Activated CD4-positive, alpha-beta T cell treated with anti-CD3 and anti-CD28 coated beads, Interleukin-2, Interleukin-4, amounts not matched to agents 100 ng/mL and 50 ng/mL, durations not matched to agents 16 hours and 8 hours (primary cell): ENCODE data around the gene RFX6.
A peak's percentile ranks its signal among the peaks of the same experiment; 100 is the strongest.
"Not testable (repeated sequence)": the region's sequence is repeated elsewhere in the genome, so short reads cannot be mapped to it uniquely, and the experiment has no call there.

Source experiments
- DNase-seq: peaks from one replicate; pipeline ENCODE4 v3.0.0-alpha.2; 2020; ENCODE audit warnings: low spot score

RFX6 gene, protein sequence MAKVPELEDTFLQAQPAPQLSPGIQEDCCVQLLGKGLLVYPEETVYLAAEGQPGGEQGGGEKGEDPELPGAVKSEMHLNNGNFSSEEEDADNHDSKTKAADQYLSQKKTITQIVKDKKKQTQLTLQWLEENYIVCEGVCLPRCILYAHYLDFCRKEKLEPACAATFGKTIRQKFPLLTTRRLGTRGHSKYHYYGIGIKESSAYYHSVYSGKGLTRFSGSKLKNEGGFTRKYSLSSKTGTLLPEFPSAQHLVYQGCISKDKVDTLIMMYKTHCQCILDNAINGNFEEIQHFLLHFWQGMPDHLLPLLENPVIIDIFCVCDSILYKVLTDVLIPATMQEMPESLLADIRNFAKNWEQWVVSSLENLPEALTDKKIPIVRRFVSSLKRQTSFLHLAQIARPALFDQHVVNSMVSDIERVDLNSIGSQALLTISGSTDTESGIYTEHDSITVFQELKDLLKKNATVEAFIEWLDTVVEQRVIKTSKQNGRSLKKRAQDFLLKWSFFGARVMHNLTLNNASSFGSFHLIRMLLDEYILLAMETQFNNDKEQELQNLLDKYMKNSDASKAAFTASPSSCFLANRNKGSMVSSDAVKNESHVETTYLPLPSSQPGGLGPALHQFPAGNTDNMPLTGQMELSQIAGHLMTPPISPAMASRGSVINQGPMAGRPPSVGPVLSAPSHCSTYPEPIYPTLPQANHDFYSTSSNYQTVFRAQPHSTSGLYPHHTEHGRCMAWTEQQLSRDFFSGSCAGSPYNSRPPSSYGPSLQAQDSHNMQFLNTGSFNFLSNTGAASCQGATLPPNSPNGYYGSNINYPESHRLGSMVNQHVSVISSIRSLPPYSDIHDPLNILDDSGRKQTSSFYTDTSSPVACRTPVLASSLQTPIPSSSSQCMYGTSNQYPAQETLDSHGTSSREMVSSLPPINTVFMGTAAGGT

GRCh38 chr6:116876635-116877611 lies at the start of gene RFX6:
Gene RFX6 (plus strand): TSS chr6:116877242. CDS start chr6:116877276, 34 bp downstream.
- DNase-seq: no peak

GRCh38 chr6:116827561-116828240 lies 49.3 kb upstream of the RFX6 start:
- DNase-seq: no peak

DNA sequence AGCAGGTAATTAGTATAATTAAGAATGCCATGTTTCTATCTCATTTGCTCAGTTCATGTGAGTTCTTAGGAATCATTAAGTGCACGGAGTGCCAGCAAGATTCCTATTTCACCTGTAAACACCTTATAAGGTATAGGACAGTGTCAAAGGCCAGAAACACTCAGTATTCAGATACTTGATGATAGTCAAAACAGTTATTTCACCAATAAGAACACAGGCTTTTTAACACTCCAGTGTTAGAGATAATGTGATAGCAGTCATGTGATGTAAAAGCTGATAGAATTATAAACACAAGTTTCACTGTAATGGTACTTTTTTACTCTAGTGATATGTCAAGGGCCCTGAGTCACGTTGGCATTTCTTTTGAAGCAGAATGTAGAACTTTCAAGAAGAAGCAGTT lies 48.1 kb upstream of the RFX6 start, which contains the start of gene GPRC6A:
GPRC6A (minus strand) TSS at position 101 of the 400 bp plus-strand sequence; CDS start at position 31, 70 bp downstream.
- no peak for DNase-seq

DNA sequence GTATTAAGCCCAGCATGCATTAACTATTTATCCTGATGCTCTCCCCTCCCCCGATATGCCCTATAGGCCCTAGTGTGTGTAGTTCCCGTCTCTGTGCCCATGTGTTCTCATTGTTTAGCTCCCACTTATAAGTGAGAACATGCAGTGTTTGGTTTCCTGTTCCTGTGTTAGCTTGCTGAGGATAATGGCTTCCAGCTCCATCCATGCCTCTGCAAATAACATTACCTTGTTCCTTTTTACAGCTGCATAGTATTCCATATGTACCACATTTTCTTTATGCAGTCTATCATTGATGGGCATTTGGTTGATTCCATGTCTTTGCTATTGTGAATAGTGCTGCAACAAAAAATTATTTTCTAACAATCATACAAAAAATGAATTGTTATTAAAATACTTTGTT lies 42.5 kb upstream of the RFX6 start:
- not testable (repeated sequence) for DNase-seq

DNA sequence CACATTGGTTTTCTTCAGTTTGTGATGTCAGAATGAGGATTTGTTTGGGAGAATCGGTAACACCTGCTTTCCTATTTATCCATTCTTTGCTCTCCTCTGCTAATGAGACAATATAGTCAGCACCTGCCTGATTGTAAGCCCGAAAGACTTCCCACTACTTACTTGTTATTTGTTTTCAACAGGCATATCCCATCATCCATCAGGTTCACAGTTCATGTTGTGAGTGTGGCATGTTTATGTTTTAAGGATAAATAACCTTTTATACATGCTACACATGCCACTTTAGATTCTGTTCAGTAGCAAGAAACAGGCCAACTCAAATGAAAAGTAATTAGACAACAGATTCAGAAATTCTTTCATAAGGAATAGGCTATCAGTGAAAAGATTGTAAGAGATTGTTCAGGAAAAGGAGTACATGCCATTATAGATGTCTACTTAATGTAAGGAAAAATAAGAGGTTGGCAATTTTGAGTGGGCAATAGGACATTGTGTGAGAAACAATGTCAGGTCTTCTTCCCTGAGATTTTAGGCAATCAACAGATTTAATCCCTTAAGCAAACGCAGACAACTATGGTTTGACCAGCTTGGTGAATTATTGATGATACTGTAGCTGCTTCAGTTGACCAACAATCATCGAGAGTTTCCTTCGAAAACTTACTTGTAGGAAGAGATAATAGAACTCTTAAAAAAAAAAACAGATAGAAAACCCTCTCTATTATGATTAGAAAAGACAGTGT lies 40.3 kb upstream of the RFX6 start:
- no peak for DNase-seq

GRCh38 chr6:116840091-116840490 lies 37.0 kb upstream of the RFX6 start:
- no peak for DNase-seq

DNA sequence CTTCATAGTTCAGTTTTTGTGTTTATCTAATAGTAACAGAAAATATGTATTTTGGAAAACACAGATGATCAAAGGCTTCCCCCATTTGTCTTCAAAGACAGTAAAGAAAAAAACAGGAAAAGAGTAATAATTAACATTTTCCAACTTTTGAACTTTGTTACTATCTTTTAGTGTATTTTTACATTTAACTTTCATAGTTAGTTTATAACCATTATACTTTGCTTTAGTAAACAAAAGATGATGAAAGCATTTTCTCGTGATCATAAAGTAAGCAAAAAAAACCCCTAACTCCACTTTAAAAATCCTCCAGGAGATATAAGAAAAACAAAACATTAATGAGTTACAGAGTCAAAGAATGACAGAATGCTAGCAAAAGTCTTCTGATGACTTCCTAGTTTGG lies 34.6 kb upstream of the RFX6 start:
- no peak for DNase-seq

DNA sequence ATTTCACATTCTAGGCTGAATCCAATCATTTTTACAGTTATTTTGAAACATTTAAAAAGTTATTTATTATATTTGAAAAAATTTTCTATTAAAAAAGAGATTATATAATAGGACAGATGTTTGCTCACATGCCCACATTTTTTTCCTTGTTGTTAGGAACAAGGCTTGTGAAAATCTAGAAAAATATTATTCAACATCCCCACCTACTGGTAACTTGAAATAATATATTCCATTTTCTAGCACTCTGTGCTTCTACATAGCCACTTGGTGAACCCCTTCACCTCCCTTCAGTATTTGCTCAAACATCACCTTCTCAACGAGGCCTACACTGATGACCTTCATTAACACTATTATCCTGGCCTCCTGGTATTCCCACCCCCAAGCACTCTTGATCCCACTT lies 29.8 kb upstream of the RFX6 start:
- peak; percentile 11 for DNase-seq

GRCh38 chr6:116858060-116858459 lies 19.0 kb upstream of the RFX6 start:
- no peak for DNase-seq

DNA sequence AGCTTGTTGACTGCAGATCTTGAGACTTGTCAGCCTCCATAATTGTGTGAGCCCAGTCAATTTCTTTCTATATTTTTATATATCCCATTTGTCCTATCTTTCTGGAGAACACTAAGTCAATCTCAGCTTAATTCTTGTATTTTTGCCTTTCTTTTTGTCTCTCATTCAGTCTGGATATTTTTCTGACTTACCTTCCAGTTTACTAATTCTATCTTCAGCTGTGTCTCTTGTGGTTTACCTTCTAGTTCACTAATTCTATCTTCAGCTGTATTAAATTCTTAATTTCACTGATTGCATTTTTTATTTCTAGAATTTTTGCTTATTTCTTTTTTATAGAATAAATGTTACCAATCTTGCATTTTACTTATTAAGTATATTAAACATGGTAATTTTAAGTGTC lies 17.8 kb upstream of the RFX6 start:
- DNase-seq: no peak

DNA sequence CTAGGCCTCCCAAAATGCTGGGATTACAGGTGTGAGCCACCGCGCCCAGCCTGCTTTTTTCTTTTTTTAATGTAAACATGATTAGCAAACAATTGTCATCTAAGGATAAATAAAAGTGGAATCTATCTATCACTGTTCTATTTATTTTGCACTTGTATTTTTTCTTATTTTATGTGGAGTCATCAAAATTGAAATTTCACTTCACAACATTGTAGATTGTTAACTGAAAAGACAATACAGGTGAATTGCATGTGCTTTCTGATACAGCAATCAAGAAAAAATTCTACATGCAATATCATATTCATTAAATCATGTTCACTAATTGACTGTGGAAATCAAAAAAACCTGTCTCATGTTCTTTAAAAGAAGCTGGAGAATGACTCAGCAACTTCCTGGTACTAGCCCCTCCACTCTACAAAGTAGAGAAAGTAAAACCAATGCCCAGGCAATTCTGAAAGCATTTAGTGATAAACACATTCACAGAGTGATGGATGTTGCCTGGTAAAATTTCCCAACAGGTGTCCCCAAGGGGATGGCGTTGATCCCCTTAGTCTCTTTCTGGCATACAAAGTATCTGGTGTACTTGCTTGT lies 10.7 kb upstream of the RFX6 start:
- peak; percentile 22 for DNase-seq

GRCh38 chr6:116872771-116873170 lies 4.3 kb upstream of the RFX6 start:
- no peak for DNase-seq

DNA sequence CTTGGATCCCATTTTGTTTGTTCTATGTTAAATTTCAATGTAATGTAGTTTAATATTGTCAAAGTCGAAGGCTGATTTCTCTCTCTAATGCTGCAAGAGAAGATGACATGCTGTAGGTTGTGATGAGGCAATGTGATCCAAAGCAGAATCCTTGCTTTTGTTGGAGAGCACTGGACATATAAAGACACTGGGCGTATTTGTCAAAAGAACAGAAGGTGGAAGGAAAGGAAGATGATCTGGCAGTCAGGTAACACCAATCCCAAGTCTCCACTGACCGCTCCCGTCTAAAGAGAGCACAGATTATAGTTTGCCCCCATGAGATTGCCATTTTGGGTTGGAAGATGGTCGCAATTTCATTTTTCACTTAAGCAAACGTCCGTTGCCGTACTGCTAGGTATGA lies 935 bp upstream of the RFX6 start:
- no peak for DNase-seq

DNA sequence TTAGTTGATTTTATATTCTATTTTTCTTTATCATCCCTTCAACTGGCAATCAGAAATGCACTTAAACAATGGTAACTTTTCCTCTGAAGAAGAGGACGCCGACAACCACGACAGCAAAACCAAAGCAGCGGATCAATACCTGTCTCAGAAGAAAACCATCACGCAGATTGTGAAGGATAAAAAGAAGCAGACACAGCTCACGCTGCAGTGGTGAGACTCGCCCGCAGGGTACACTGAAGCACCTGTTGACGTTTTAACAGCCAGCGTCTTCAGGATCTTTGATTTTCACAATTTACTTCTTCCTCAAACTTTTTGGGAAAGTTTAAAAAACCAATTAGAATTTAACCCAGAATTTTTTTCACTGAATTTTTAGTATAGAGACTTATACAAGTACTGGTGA lies 701 bp downstream of the RFX6 start:
- no peak for DNase-seq

- no peak for DNase-seq
Observed at GRCh38 chr6:116881236-116881635, 4.2 kb downstream of the RFX6 start.

DNA sequence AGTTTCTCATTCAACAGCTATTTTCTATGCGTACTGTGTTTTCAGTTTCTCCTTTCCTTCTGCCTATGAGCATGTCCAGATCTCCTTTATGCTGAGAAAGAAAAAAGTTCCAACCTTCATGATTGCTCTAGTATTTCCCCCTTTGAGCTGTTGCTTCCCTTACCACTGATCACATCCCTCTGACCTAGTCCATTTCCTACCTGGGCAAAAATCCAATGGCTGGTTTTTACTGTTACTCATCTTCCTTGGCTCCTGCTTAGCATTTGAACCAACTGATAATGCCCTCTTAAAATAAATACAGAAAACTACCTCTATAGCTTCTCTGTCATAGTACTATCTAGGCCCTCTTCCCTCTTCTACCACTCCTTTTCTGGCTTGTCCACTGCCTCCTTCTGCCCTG lies 6.0 kb downstream of the RFX6 start:
- DNase-seq: no peak

DNA sequence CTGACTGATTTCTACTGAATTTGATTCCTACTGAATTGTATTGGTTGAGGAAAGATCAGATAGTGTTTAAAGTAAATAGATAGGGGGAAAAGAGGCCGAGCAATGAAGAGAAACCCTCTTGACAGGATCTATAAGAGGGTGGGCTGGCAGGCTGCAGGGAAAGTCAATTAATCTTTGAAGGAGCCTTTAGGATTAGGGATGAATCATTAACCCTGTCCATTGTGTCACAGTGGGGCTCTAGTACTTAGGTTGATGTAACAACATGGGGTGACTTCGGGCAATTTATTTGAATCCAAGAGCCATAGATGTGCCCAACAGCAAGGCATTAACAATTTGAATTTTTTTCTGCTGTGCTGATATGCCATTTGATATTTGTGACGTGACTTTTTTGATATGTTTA lies 7.5 kb downstream of the RFX6 start:
- no peak for DNase-seq

- no peak for DNase-seq
Observed at GRCh38 chr6:116887168-116887567, 10.1 kb downstream of the RFX6 start.

DNA sequence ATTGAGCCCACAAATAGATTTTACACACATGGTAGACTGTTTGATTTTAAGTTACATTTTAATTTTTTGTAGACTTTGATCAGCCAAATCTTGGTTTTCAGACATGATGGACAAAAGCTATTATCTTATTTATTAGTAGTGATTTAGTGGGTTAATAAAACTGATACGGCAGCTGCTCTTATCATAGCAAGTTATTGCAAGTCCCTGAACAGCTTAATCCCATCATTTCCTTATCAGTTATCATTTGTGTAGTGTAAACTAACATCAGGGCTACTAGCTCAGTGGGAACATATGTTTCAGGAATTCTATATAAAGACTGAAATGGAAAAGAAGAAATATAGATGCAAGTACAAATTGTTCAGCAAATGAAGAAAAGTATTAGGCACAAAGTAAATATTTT lies 10.9 kb downstream of the RFX6 start:
- DNase-seq: no peak

DNA sequence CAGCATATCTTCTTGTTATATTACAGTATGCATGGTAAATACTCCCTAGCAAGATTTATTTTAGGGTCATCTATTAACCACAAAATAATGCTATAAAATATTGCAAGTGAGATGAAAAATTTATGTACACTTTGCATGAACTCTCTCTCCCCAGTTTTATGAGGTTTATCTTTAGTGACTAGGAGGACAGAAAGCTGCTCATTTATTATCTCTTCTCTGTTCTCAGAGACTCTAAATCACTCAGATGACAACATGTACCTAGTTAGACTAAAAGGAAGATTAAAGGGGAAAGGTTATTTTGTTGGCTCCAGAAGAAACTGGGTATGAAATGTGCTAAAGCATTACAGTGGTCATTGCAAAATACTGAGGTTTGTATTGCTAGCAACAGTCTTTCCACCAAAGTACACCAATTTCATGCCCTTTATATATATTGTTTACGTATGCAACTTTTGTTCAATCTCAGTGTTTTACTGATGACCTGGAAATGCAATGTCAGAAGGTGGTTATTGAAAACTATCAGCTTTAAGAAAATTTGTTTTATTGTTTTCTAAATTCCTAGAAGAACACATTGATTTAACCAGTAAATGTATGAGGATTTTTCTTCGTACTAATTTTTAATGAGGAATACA lies 11.8 kb downstream of the RFX6 start:
- no peak for DNase-seq
